HepG2 (cell line): ENCODE measurements around the gene KCNT2.

Source experiments
- EED ChIP-seq: sonication (generic); formaldehyde crosslinking; IDR thresholded peaks from 2 replicates; pipeline ENCODE4 v1.5.0; 2020; ENCODE audit warnings: mild to moderate bottlenecking, missing genetic modification reagents
- EP300 ChIP-seq, 3 experiments: sonication (generic) in 1 of 3; formaldehyde crosslinking in 1 of 3; IDR thresholded peaks; 2 replicates each; pipeline versions ENCODE4 v1.5.1 to v1.6.1; 2011 to 2020; ENCODE audit warnings: low read depth in 2 of 3, low read length in 2 of 3, borderline replicate concordance in 1 of 3, improper control_type of control experiment in 1 of 3, mild to moderate bottlenecking in 1 of 3, missing genetic modification reagents in 1 of 3, moderate library complexity in 1 of 3
- MYC ChIP-seq: sonication (generic); formaldehyde crosslinking; IDR thresholded peaks from 2 replicates; pipeline ENCODE4 v1.9.0; 2021; ENCODE audit warnings: missing genetic modification reagents, borderline replicate concordance
- PBX3 ChIP-seq: sonication (generic); formaldehyde crosslinking; IDR thresholded peaks from 2 replicates; pipeline ENCODE4 v1.8.1; 2023; ENCODE audit warnings: missing genetic modification reagents, inconsistent platforms, borderline replicate concordance
- POLR2A ChIP-seq, 2 experiments: IDR thresholded peaks; 2 replicates each; pipeline ENCODE4 v1.6.1; 2011; ENCODE audit warnings: low read depth in 2 of 2, low read length in 2 of 2, mild to moderate bottlenecking in 1 of 2, moderate library complexity in 1 of 2; ENCODE audit not compliant: insufficient read depth in 1 of 2
- SMC3 ChIP-seq: IDR thresholded peaks from 2 replicates; pipeline ENCODE4 v1.6.1; 2011; ENCODE audit warnings: low read length, improper control_type of control experiment
- ZEB1 ChIP-seq: IDR thresholded peaks from 2 replicates; pipeline ENCODE4 v1.6.1; 2012; ENCODE audit warnings: mild to moderate bottlenecking, low read depth, inconsistent platforms; ENCODE audit not compliant: insufficient replicate concordance
- ZNF556 ChIP-seq: sonication (generic); formaldehyde crosslinking; IDR thresholded peaks from 2 replicates; pipeline ENCODE4 v1.4.0; 2020; ENCODE audit warnings: mild to moderate bottlenecking, missing genetic modification reagents, borderline replicate concordance
- ZZZ3 ChIP-seq: sonication (generic); formaldehyde crosslinking; IDR thresholded peaks from 2 replicates; pipeline ENCODE4 v1.4.0; 2020; ENCODE audit warnings: missing genetic modification reagents, mild to moderate bottlenecking, borderline replicate concordance
- TF ChIP-seq, protein P1 (sequence below): sonication (generic); formaldehyde crosslinking; IDR thresholded peaks from 2 replicates; pipeline ENCODE4 v1.5.0; 2020; ENCODE audit warnings: mild to moderate bottlenecking, missing genetic modification reagents, moderate library complexity
- TF ChIP-seq, protein P2 (sequence below): sonication (generic); formaldehyde crosslinking; IDR thresholded peaks from 2 replicates; pipeline ENCODE4 v1.5.1; 2020; ENCODE audit warnings: mild to moderate bottlenecking, moderate library complexity, missing genetic modification reagents

- TF ChIP-seq, protein P1, sequence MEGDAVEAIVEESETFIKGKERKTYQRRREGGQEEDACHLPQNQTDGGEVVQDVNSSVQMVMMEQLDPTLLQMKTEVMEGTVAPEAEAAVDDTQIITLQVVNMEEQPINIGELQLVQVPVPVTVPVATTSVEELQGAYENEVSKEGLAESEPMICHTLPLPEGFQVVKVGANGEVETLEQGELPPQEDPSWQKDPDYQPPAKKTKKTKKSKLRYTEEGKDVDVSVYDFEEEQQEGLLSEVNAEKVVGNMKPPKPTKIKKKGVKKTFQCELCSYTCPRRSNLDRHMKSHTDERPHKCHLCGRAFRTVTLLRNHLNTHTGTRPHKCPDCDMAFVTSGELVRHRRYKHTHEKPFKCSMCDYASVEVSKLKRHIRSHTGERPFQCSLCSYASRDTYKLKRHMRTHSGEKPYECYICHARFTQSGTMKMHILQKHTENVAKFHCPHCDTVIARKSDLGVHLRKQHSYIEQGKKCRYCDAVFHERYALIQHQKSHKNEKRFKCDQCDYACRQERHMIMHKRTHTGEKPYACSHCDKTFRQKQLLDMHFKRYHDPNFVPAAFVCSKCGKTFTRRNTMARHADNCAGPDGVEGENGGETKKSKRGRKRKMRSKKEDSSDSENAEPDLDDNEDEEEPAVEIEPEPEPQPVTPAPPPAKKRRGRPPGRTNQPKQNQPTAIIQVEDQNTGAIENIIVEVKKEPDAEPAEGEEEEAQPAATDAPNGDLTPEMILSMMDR (CRISPR knock-in tag) = no peak
- TF ChIP-seq ZZZ3 (CRISPR knock-in tag) (no peak), EP300 (IDR thresholded peaks at IDR 0.05; ENCODE audit: low read depth in 2 of 2, low read length in 2 of 2) (no peak), EP300 (CRISPR knock-in tag; IDR thresholded peaks at IDR 0.05; ENCODE audit: borderline replicate concordance) (no peak), ZEB1 (no peak), POLR2A (IDR thresholded peaks at IDR 0.05; ENCODE audit: insufficient read depth in 1 of 2, low read depth in 2 of 2, low read length in 2 of 2) (no peak), EED (CRISPR knock-in tag) (no peak), SMC3 (no peak), ZNF556 (CRISPR knock-in tag) (no peak), MYC (no peak), PBX3 (no peak)
- TF ChIP-seq, protein P2, sequence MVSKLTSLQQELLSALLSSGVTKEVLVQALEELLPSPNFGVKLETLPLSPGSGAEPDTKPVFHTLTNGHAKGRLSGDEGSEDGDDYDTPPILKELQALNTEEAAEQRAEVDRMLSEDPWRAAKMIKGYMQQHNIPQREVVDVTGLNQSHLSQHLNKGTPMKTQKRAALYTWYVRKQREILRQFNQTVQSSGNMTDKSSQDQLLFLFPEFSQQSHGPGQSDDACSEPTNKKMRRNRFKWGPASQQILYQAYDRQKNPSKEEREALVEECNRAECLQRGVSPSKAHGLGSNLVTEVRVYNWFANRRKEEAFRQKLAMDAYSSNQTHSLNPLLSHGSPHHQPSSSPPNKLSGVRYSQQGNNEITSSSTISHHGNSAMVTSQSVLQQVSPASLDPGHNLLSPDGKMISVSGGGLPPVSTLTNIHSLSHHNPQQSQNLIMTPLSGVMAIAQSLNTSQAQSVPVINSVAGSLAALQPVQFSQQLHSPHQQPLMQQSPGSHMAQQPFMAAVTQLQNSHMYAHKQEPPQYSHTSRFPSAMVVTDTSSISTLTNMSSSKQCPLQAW (CRISPR knock-in tag) = no peak
Measured at GRCh38 chr1:196380316-196380715, 227.9 kb downstream of the KCNT2 start.
